Measurements from ENCODE around the gene ULK1. TPM values are rescaled to one million over a fixed set of nuclear protein-coding genes. Genes with fewer than 3 reads are reported as not detected.

Gene ULK1
- total and polyA plus RNA-seq, 4 donors: 15.4 to 32.8 (median 22.8) TPM

DNA sequence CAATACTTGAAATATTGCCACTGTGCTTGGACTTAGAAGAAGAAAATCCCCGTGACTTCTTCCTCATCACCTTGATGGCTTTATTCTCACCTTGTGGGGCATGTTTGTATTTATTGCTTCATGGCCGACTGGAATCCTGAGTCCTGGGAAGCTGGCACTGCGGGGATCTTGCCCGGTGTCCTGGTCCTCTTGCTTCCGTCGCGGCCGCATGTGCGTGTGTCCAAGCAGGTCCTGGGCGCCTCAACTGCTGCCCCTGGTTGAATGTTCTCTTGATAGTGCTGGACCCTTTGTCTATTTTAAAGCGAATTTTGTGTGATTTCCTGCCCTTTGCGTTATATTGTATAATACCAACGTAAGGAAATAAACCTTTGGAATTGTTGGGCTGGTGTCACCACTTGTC, 28.4 kb downstream of the ULK1 start:
- Histone ChIP-seq H3K4me3 (no peak overlapping the region), H3K36me3 (ENCODE audit: control insufficient read depth in 4 of 4, insufficient read depth in 4 of 4, low read length in 4 of 4) (peaks cover 0 to 42% (median 7%) of the 10 kb centered on the region in 4 donors), H3K27me3 (ENCODE audit: control insufficient read depth in 3 of 3, insufficient read depth in 3 of 3, low read length in 2 of 3) (no peaks in the 10 kb centered on the region), H3K9me3 (ENCODE audit: control insufficient read depth in 4 of 4, insufficient read depth in 3 of 4, low read length in 3 of 4) (no peaks in the 10 kb centered on the region), H3K27ac (ENCODE audit: low read depth in 1 of 2, low read length in 1 of 2) (no peak overlapping the region), H3K4me1 (ENCODE audit: control insufficient read depth in 5 of 5, insufficient read depth in 5 of 5, low read length in 5 of 5) (no peaks in the 10 kb centered on the region), H3K9ac (ENCODE audit: insufficient read depth in 1 of 2, low read length in 2 of 2) (no peak overlapping the region)
- no peak for ATAC-seq (ENCODE audit: insufficient read depth, low FRiP score)
- 93 to 94% methylated on average over 13 of the region's 13 CpGs for WGBS, 2 donors
- TF ChIP-seq, protein P1, sequence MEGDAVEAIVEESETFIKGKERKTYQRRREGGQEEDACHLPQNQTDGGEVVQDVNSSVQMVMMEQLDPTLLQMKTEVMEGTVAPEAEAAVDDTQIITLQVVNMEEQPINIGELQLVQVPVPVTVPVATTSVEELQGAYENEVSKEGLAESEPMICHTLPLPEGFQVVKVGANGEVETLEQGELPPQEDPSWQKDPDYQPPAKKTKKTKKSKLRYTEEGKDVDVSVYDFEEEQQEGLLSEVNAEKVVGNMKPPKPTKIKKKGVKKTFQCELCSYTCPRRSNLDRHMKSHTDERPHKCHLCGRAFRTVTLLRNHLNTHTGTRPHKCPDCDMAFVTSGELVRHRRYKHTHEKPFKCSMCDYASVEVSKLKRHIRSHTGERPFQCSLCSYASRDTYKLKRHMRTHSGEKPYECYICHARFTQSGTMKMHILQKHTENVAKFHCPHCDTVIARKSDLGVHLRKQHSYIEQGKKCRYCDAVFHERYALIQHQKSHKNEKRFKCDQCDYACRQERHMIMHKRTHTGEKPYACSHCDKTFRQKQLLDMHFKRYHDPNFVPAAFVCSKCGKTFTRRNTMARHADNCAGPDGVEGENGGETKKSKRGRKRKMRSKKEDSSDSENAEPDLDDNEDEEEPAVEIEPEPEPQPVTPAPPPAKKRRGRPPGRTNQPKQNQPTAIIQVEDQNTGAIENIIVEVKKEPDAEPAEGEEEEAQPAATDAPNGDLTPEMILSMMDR (IDR thresholded peaks at IDR 0.05; ENCODE audit: control extremely low read depth, extremely low read depth): no peak
- no peak for DNase-seq

DNA sequence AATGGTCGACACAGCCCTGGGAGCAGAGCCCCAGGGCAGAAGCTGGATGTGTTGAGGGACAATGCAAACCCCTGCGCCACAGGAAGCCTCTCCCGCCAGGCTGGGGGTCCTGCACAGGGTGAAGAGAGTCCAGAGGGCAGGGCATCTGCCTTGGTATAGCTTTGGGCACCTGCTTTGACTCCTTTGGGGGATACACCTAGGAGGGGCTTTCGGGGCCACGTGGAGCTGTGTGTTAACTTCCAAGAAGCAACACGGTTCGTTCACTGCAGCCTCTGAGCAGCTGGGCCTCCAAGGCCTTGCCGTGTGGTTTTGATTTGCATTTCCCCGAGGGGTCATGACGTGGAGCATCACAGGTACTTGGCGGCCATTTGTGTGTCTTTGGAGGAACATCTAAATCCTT, 28.8 kb downstream of the ULK1 start:
- DNase-seq: no peak
- Histone ChIP-seq H3K27me3 (ENCODE audit: control insufficient read depth in 3 of 3, insufficient read depth in 3 of 3, low read length in 2 of 3) (no peaks in the 10 kb centered on the region), H3K9ac (ENCODE audit: insufficient read depth in 1 of 2, low read length in 2 of 2) (no peak overlapping the region), H3K9me3 (ENCODE audit: control insufficient read depth in 4 of 4, insufficient read depth in 3 of 4, low read length in 3 of 4) (no peaks in the 10 kb centered on the region), H3K4me1 (ENCODE audit: control insufficient read depth in 5 of 5, insufficient read depth in 5 of 5, low read length in 5 of 5) (no peaks in the 10 kb centered on the region), H3K36me3 (ENCODE audit: control insufficient read depth in 4 of 4, insufficient read depth in 4 of 4, low read length in 4 of 4) (peaks cover 0 to 39% (median 7%) of the 10 kb centered on the region in 4 donors), H3K27ac (ENCODE audit: low read depth in 1 of 2, low read length in 1 of 2) (no peak overlapping the region), H3K4me3 (no peak overlapping the region)
- TF ChIP-seq, protein P1 (IDR thresholded peaks at IDR 0.05; ENCODE audit: control extremely low read depth, extremely low read depth): no peak
- ATAC-seq (ENCODE audit: insufficient read depth, low FRiP score): no peak
- 83 to 89% methylated on average over 11 of the region's 11 CpGs for WGBS, 2 donors

DNA sequence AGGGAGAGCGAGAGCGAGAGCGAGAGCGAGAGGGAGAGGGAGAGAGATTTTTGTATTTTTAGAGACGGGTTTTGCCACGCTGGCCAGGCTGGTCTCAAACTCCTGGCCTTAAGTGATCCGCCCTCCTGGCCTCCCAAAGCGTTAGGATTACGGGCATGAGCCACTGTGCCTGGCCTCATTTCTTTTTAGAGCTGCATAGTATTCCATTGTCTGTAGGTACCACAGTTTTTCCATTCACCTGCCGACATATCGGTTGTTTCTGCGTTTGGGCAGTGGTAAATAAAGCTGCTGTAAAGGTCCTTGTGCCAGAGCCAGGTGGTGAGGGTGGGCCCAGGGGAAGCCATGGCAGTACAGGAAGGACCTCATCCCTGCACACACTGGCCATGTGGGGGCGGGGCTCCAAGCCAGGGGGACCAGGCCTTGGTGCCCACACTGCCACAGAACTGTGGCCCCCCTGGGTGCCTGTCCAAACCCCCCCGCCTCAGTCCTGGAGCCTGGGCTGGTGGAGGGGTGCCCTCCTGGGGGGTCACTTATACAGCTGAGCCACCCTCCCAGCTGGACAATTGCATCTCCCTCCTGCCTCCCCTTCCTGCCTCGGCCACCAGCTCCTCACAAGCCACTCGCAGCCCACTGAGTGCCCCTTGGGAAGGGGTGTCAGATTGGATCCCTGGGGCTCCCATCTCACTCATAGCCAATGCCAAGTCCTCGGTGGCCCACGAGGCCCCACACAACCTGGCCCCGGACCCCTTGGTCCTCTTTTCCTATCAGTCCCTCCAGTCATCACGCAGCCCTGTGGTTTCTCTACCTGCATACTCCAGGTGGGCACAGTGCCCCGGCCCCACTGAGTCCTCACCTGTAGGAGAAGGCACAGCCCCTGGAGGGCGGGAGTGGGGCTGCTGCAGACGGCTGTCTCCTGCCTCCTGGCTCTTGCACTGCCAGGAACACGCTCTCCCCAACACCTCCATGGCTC, 33.0 kb downstream of the ULK1 start:
- no peaks in the 10 kb centered on the region for H3K9me3 ChIP-seq (ENCODE audit: control insufficient read depth in 4 of 4, insufficient read depth in 3 of 4, low read length in 3 of 4)
- no peak overlapping the region for H3K27ac ChIP-seq (ENCODE audit: low read depth in 1 of 2, low read length in 1 of 2)
- H3K4me3 ChIP-seq: no peak overlapping the region
- no peaks in the 10 kb centered on the region for H3K27me3 ChIP-seq (ENCODE audit: control insufficient read depth in 3 of 3, insufficient read depth in 3 of 3, low read length in 2 of 3)
- DNase-seq: no peak
- peaks cover 0 to 8% (median 6%) of the 10 kb centered on the region in 4 donors for H3K36me3 ChIP-seq (ENCODE audit: control insufficient read depth in 4 of 4, insufficient read depth in 4 of 4, low read length in 4 of 4)
- ATAC-seq (ENCODE audit: insufficient read depth, low FRiP score): no peak
- TF ChIP-seq, protein P1 (IDR thresholded peaks at IDR 0.05; ENCODE audit: control extremely low read depth, extremely low read depth): no peak
- no peak overlapping the region for H3K9ac ChIP-seq (ENCODE audit: insufficient read depth in 1 of 2, low read length in 2 of 2)
- H3K4me1 ChIP-seq (ENCODE audit: control insufficient read depth in 5 of 5, insufficient read depth in 5 of 5, low read length in 5 of 5): peaks cover 0 to 10% (median 0%) of the 10 kb centered on the region in 5 donors
- 92 to 93% methylated on average over 22 to 24 of the region's 24 CpGs for WGBS, 2 donors
